Calu3 (cell line): ENCODE results near the gene NKG7. TPM values are rescaled to one million over a fixed set of nuclear protein-coding genes. Genes with fewer than 3 reads are reported as not detected.

Experiments used
- BruUV-seq: library from RNA; stranded (reverse); fragments of 400-500 nt; replicated peaks from 2 replicates; lab custom pipeline; 2021; lab: Mats Ljungman, UMichigan
- CTCF ChIA-PET: fragments of 300-600 bp; sonication (Branson Sonifier 250); formaldehyde crosslinking; loops from one replicate; lab custom pipeline; 2022; ENCODE audit warnings: antibody characterized with exemption; lab: Charles Lee
- DNase-seq: peaks from one replicate; pipeline ENCODE4 v3.0.0; 2022
- H3K27ac Mint-ChIP-seq: one replicate; pipeline ENCODE4 v1.8.0; 2022; ENCODE audit warnings: mixed read lengths; ENCODE audit not compliant: unreplicated experiment
- H3K27me3 Mint-ChIP-seq: one replicate; pipeline ENCODE4 v1.8.0; 2022; ENCODE audit warnings: mixed read lengths; ENCODE audit not compliant: unreplicated experiment
- H3K36me3 Mint-ChIP-seq: one replicate; pipeline ENCODE4 v1.8.0; 2022; ENCODE audit warnings: mild to moderate bottlenecking, moderate library complexity, mixed read lengths; ENCODE audit not compliant: insufficient read depth, unreplicated experiment
- H3K4me1 Mint-ChIP-seq: one replicate; pipeline ENCODE4 v1.8.0; 2022; ENCODE audit warnings: mild to moderate bottlenecking, low read depth, mixed read lengths; ENCODE audit not compliant: unreplicated experiment
- H3K4me3 Mint-ChIP-seq: one replicate; pipeline ENCODE4 v1.8.0; 2022; ENCODE audit warnings: mild to moderate bottlenecking, low read depth, moderate library complexity, mixed read lengths; ENCODE audit not compliant: unreplicated experiment
- H3K9me3 Mint-ChIP-seq: one replicate; pipeline ENCODE4 v1.8.0; 2022; ENCODE audit warnings: low read depth, mixed read lengths; ENCODE audit not compliant: unreplicated experiment
- CTCF ChIP-seq: fragments of 200-600 bp; IDR thresholded peaks from one replicate; pipeline ENCODE4 v1.8.0; 2022; ENCODE audit warnings: antibody characterized with exemption; ENCODE audit not compliant: unreplicated experiment
- intact Hi-C: fragments of 100-400 bp; cut with micrococcal nuclease; formaldehyde crosslinking; loops from one replicate; pipeline ENCODE4 v1.10.0; 2022; ENCODE audit not compliant: unreplicated experiment
- total RNA-seq: library from RNA; stranded (reverse); gene quantifications from 2 replicates; pipeline ENCODE4 v1.2.3, GENCODE V29; 2022

Gene NKG7
- total RNA-seq, 1 experiment from 2014 or later, result not detected

- BruUV-seq, result no TSS peak
- Mint-ChIP-seq H3K9me3 (no peaks in the 10 kb centered on the region), H3K36me3 (peaks cover 22% of the 10 kb centered on the region), H3K4me1 (peaks cover 10% of the 10 kb centered on the region), H3K27ac (peak overlapping the region; percentile 74), H3K27me3 (no peaks in the 10 kb centered on the region), H3K4me3 (peak overlapping the region; percentile 78)
- DNase-seq, result peak; percentile 96
- CTCF ChIA-PET, result interaction anchor here (0.6 to 2.3 kb wide), 9 partner anchors 14 to 263 kb away, joined by 3 to 9 read pairs (median 3); no protein-coding TSS in a partner anchor
- intact Hi-C loops, result no loop called here
- TF ChIP-seq CTCF, result no peak
These were observed 21.8 kb upstream of the NKG7 start for GRCh38 chr19:51394050-51394836.

GRCh38 chr19:51392701-51393100 is 20.2 kb upstream of the NKG7 start:
- no peaks in the 10 kb centered on the region for H3K9me3 Mint-ChIP-seq
- TF ChIP-seq CTCF, result no peak
- no peak overlapping the region for H3K27ac Mint-ChIP-seq
- intact Hi-C loops, result no loop called here
- DNase-seq, result no peak
- H3K4me1 Mint-ChIP-seq, result peaks cover 10% of the 10 kb centered on the region
- CTCF ChIA-PET, result no interaction called here
- H3K36me3 Mint-ChIP-seq, result peaks cover 22% of the 10 kb centered on the region
- no peak overlapping the region for H3K4me3 Mint-ChIP-seq
- peaks cover 6% of the 10 kb centered on the region for H3K27me3 Mint-ChIP-seq
- no TSS peak for BruUV-seq

GRCh38 chr19:51391073-51391611 is 18.7 kb upstream of the NKG7 start:
- H3K27me3 Mint-ChIP-seq, result peaks cover 11% of the 10 kb centered on the region
- no peaks in the 10 kb centered on the region for H3K9me3 Mint-ChIP-seq
- CTCF ChIA-PET, result no interaction called here
- intact Hi-C loops, result no loop called here
- H3K4me1 Mint-ChIP-seq, result peaks cover 10% of the 10 kb centered on the region
- no peak for TF ChIP-seq CTCF
- H3K36me3 Mint-ChIP-seq, result peaks cover 22% of the 10 kb centered on the region
- H3K27ac Mint-ChIP-seq, result no peak overlapping the region
- no TSS peak for BruUV-seq
- H3K4me3 Mint-ChIP-seq, result no peak overlapping the region
- no peak for DNase-seq

- no peak overlapping the region for H3K27ac Mint-ChIP-seq
- H3K27me3 Mint-ChIP-seq, result peaks cover 11% of the 10 kb centered on the region
- no peak for DNase-seq
- no TSS peak for BruUV-seq
- CTCF ChIA-PET, result no interaction called here
- intact Hi-C loops, result no loop called here
- H3K36me3 Mint-ChIP-seq, result peaks cover 12% of the 10 kb centered on the region
- no peak overlapping the region for H3K4me3 Mint-ChIP-seq
- no peaks in the 10 kb centered on the region for H3K9me3 Mint-ChIP-seq
- no peak for TF ChIP-seq CTCF
- no peaks in the 10 kb centered on the region for H3K4me1 Mint-ChIP-seq
These were observed 16.7 kb upstream of the NKG7 start for GRCh38 chr19:51389143-51389542.
